Measurements from ENCODE around the gene TTC39A.

Gene TTC39A

GRCh38 chr1:51324251-51325010 lies 5.9 kb downstream of the TTC39A start:
- no peak for TF ChIP-seq CTCF (IDR thresholded peaks at IDR 0.05; ENCODE audit: low read depth, low read length, missing control alignments)
- DNase-seq (ENCODE audit: extremely low read depth, low read depth), result no peak
- H3K4me3 ChIP-seq (replicated peaks; ENCODE audit: low read depth, low read length), result no peak overlapping the region

DNA sequence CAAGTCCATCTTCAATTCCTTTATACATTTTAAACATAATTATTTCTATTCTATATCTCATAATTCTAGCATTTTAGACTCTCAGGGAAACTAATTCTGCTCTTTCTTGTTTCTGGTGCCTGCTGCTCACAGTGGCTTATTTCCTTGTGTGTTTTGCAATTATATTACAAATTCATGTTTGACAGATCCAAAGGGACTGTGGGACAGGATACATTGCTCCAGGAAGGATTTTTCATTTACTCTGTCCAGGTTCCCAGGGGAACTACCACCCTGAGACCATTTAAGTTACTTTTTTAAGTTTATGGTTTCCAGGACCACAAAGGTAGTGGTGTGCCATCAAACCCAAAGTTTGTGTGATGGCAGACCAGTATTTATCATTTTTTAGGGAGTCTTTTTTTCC lies 6.6 kb downstream of the TTC39A start:
- no peak for TF ChIP-seq CTCF (IDR thresholded peaks at IDR 0.05; ENCODE audit: low read depth, low read length, missing control alignments)
- H3K4me3 ChIP-seq (replicated peaks; ENCODE audit: low read depth, low read length), result no peak overlapping the region
- no peak for DNase-seq (ENCODE audit: extremely low read depth, low read depth)

DNA sequence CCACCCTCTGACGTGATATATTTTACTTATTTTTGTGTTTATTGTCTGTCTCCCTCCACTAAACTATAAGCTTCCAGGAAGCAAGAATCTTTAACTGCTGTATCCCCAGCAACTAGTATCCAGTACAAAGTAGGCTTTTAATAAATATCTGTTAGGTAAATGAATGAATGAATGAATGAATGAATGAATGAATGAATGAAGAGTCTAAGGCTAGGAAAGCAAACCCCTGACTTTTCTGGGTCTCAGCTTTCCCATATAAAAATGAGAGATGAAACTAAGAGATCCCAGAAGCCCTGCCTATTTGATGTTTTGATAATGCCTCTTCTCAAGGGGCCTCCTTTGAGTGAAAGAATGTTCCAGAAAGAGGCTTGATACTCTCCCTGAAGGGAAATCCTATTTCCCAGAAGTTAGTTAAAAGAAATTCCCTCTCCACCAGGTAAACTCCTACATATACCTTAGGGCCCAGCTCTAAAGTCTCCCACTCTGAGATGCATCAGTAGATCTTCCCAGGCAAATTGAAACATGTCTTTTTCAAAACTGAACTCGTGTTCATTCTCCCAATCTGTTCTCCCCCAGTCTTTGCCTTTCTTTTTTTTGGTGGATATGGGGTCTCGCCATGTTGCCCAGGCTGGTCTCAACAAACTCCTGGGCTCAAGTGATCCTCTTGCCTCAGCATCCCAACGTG lies 7.8 kb downstream of the TTC39A start:
- no peak overlapping the region for H3K4me3 ChIP-seq (replicated peaks; ENCODE audit: low read depth, low read length)
- DNase-seq (ENCODE audit: extremely low read depth, low read depth), result no peak
- TF ChIP-seq CTCF (IDR thresholded peaks at IDR 0.05; ENCODE audit: low read depth, low read length, missing control alignments), result no peak

GRCh38 chr1:51321924-51322280 lies 8.5 kb downstream of the TTC39A start:
- DNase-seq (ENCODE audit: extremely low read depth, low read depth), result no peak
- TF ChIP-seq CTCF (IDR thresholded peaks at IDR 0.05; ENCODE audit: low read depth, low read length, missing control alignments), result no peak
- H3K4me3 ChIP-seq (replicated peaks; ENCODE audit: low read depth, low read length), result no peak overlapping the region

DNA sequence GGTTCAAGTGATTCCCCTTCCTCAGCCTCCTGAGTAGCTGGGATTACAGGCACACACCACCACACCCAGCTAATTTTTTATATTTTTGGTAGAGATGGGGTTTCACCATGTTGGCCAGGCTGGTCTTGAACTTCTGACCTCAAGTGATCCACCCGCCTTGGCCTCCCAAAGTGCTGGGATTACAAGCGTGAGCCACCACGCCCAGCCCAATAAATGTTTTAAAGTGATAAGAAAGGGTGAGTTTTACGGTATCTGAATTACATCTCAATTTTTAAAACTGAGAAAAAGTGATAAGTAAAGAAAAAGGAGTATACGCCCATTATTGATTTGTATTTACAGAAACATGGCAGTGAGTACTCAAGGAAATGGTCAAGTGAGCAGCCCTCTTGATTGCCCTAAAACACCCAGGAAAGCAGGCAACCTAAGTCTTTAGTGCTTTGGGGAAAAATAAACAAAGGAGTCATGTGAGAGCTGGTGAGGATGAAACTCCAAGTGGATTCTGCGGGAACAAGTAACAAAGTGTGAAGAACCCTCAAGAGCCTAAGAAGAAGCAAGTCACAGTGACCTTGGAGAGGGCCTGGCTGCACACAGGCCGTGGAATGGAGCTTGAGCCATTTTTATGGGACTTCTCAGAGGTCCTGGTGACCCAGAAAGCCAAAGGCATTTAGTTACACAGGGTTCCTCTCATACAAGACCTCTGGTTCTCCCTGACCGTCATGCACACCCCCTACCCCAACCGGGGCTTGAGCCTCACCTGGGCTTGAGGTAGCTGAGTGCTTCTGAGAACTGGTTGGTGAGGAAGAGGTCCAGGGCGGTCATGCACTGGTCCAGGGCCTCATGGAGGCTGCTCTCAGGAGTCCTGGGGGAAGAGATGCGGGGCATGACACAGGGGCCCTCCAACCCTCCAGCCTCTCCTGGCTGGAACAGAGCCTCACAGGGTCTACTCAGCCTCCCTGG lies 9.1 kb downstream of the TTC39A start:
- no peak for TF ChIP-seq CTCF (IDR thresholded peaks at IDR 0.05; ENCODE audit: low read depth, low read length, missing control alignments)
- DNase-seq (ENCODE audit: extremely low read depth, low read depth), result no peak
- no peak overlapping the region for H3K4me3 ChIP-seq (replicated peaks; ENCODE audit: low read depth, low read length)

DNA sequence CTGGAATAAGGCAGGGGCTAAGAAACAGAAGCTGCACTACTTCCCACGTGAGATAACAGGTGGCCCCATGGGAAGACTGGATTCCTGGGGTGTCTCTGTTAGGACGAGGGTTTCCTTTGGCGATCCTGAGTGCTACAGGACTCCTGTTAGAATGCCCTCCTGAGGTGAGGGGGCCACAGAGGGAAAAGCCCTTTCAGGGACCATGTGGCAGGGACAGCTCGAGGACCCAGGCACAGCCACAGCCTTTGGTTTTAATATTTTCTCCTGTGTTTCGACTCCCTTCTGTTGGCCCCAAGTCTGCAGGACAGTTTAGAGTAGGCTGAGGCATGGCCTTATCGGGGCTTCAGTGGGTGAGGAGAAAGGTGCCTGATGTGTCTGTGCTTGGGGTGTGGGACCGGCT lies 12.6 kb downstream of the TTC39A start:
- no peak for TF ChIP-seq CTCF (IDR thresholded peaks at IDR 0.05; ENCODE audit: low read depth, low read length, missing control alignments)
- no peak overlapping the region for H3K4me3 ChIP-seq (replicated peaks; ENCODE audit: low read depth, low read length)
- no peak for DNase-seq (ENCODE audit: extremely low read depth, low read depth)
